Measurements from ENCODE around the gene PAXX.

- no peak for TF ChIP-seq CTCF (IDR thresholded peaks at IDR 0.05)
- TF ChIP-seq POLR2AphosphoS5 (IDR thresholded peaks at IDR 0.05): no peak
- TF ChIP-seq EP300 (IDR thresholded peaks at IDR 0.05): no peak
- no peak for TF ChIP-seq POLR2A (IDR thresholded peaks at IDR 0.05)
These were observed 48.7 kb upstream of the PAXX start for GRCh38 chr9:136943291-136944211.
